ENCODE results near the gene C12orf75. TPM values are rescaled to one million over a fixed set of nuclear protein-coding genes. Genes with fewer than 3 reads are reported as not detected.

C12orf75 gene
- total and polyA plus RNA-seq, 9 donors, result 5.4 to 18.5 (median 8.5) TPM

GRCh38 chr12:105420659-105421240, 90.3 kb downstream of the C12orf75 start:
- Histone ChIP-seq H3K4me3 (ENCODE audit: low read length) (no peak overlapping the region), H3K36me3 (ENCODE audit: control insufficient read depth, insufficient read depth, low read length) (no peaks in the 10 kb centered on the region), H3K4me1 (ENCODE audit: control insufficient read depth, insufficient read depth, low read length) (peaks cover 4% of the 10 kb centered on the region), H3K9me3 (replicated peaks; ENCODE audit: control insufficient read depth, low read depth, low read length) (no peaks in the 10 kb centered on the region), H3K27me3 (ENCODE audit: control insufficient read depth, insufficient read depth, low read length) (peaks cover 3% of the 10 kb centered on the region), H3K27ac (ENCODE audit: low read length) (no peak overlapping the region)
- peak; percentile 83 for DNase-seq

Other genes with a start within 250 kb of the C12orf75 start
- 7.5 TPM for gene ALDH1L2, start 246.2 kb upstream of the C12orf75 start, total RNA-seq
- gene ALDH1L2, start 246.2 kb upstream of the C12orf75 start, polyA plus RNA-seq (ENCODE audit: insufficient read depth in 1 of 8, insufficient read length in 8 of 8, low replicate concordance in 1 of 8), result 10 to 100 TPM in 1 of 8 donors, 1 to 10 TPM in 7; 3.7 to 10.6 (median 6.8) TPM
- gene WASHC4, start 223.0 kb upstream of the C12orf75 start, total RNA-seq, result 43.5 TPM
- gene WASHC4, start 223.0 kb upstream of the C12orf75 start, polyA plus RNA-seq (ENCODE audit: insufficient read depth in 1 of 8, insufficient read length in 8 of 8, low replicate concordance in 1 of 8), result 10 to 100 TPM; 23.5 to 43.2 (median 28.0) TPM
- gene APPL2, start 94.5 kb upstream of the C12orf75 start, total RNA-seq, result 26.6 TPM
- 10 to 100 TPM; 23.1 to 35.1 (median 27.5) TPM for gene APPL2, start 94.5 kb upstream of the C12orf75 start, polyA plus RNA-seq (ENCODE audit: insufficient read depth in 1 of 8, insufficient read length in 8 of 8, low replicate concordance in 1 of 8)